Testis (tissue), 2 donors: ENCODE data around the gene LRRK1.

Experiments
- POLR2A ChIP-seq: fragments of 450-650 bp; IDR thresholded peaks from one replicate; pipeline ENCODE4 v1.6.1; 2017; ENCODE audit warnings: antibody characterized with exemption, mild to moderate bottlenecking, moderate library complexity
- TF ChIP-seq, protein P1 (sequence below), 3 experiments: fragments of 450-650 bp in 2 of 3; fragments of 200-600 bp in 1 of 3; sonication (generic) in 1 of 3; IDR thresholded peaks; one replicate each; pipeline ENCODE4 v1.5.1; 2016 to 2019; ENCODE audit warnings: antibody characterized with exemption in 3 of 3, mild to moderate bottlenecking in 2 of 3, moderate library complexity in 1 of 3

- TF ChIP-seq, protein P1, sequence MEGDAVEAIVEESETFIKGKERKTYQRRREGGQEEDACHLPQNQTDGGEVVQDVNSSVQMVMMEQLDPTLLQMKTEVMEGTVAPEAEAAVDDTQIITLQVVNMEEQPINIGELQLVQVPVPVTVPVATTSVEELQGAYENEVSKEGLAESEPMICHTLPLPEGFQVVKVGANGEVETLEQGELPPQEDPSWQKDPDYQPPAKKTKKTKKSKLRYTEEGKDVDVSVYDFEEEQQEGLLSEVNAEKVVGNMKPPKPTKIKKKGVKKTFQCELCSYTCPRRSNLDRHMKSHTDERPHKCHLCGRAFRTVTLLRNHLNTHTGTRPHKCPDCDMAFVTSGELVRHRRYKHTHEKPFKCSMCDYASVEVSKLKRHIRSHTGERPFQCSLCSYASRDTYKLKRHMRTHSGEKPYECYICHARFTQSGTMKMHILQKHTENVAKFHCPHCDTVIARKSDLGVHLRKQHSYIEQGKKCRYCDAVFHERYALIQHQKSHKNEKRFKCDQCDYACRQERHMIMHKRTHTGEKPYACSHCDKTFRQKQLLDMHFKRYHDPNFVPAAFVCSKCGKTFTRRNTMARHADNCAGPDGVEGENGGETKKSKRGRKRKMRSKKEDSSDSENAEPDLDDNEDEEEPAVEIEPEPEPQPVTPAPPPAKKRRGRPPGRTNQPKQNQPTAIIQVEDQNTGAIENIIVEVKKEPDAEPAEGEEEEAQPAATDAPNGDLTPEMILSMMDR (IDR thresholded peaks at IDR 0.05): no peak
- TF ChIP-seq POLR2A: no peak
Measured at GRCh38 chr15:100923076-100923475, 3.9 kb downstream of the LRRK1 start.
